ENCODE results near the gene PRKG1.

DNA sequence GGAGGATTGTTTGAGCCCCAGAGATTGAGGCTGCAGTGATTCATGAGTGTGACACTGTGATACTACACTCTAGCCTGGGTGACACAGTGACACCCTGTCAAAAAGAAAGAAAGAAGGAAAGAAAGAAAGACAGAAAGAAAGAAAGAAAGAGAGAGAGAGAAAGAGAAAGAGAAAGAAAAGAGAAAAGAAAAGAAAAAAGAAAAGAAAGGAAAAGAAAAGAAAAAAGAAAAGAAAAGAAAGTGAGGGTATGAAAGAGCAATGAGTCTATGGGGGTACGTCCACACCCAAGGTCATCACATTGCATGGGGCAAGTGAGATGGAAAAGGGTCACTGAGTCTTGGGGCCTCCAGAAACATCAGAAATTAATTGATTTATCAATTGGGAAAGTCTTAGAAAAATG lies 760.3 kb downstream of the PRKG1 start:
- TF ChIP-seq TCF12 (IDR thresholded peaks at IDR 0.05; ENCODE audit: low read depth) = no peak
- no peak for TF ChIP-seq CREB1 (IDR thresholded peaks at IDR 0.05; ENCODE audit: low read depth)
- no peak for TF ChIP-seq FOXM1 (IDR thresholded peaks at IDR 0.05; ENCODE audit: borderline replicate concordance, low read depth)
- TF ChIP-seq CEBPB (IDR thresholded peaks at IDR 0.05) = no peak
- no peak for TF ChIP-seq TAF1 (IDR thresholded peaks at IDR 0.05; ENCODE audit: low read depth)
- no peak for TF ChIP-seq EP300 (IDR thresholded peaks at IDR 0.05; ENCODE audit: borderline replicate concordance)

Measured in Ishikawa (cell line).